Activated CD8-positive, alpha-beta memory T cell treated with anti-CD3 and anti-CD28 coated beads, Interleukin-2, amount 50 U/mL, for 4 hours (primary cell): ENCODE measurements around the gene GTPBP6.
A peak's percentile ranks its signal among the peaks of the same experiment; 100 is the strongest.
"Not testable (repeated sequence)": the region's sequence is repeated elsewhere in the genome, so short reads cannot be mapped to it uniquely, and the experiment has no call there.

Experiments used
- DNase-seq: peaks from one replicate; pipeline ENCODE4 v3.0.0-alpha.2; 2020

Gene GTPBP6

DNA sequence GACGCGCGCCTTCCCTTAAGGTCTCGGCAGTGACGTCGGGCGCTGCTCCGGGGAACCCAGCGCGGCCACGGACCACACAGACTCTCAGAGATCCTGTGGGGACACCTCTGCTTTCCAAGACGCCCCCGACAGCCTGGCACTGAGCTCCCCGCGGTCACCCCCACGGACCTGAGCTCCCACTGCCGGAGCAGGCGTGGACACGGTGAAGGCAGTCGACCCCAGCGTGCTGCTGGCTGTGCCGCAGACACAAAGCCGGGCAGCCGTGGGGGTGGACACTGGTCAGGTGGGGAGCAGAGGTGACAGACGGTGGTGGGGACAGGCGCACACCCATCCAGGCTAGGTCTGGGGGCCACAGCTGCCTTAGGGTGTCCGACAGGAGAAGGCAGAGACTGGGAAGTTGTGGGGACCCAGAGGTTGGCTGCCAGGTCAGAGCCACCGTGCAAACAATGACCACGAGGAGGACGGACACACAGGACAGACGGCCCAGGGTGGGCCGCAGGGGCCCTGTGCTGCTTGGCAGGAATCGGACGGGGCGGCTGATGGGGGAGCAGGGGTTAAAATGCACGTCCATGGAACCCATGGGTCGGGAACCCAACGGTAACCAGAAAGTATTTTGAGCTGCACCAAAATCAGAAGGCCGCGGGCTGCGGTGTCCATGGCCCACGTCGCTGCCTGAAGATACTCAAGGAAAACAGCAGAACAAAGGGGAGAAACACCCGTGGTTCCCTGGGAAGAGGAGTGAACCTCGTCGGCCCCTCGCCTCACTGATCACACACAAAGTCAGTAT is 16.6 kb upstream of the GTPBP6 start:
- peak; percentile 14 for DNase-seq

GRCh38 chrX:334331-334891 is 15.8 kb upstream of the GTPBP6 start:
- peak; percentile 12 for DNase-seq

DNA sequence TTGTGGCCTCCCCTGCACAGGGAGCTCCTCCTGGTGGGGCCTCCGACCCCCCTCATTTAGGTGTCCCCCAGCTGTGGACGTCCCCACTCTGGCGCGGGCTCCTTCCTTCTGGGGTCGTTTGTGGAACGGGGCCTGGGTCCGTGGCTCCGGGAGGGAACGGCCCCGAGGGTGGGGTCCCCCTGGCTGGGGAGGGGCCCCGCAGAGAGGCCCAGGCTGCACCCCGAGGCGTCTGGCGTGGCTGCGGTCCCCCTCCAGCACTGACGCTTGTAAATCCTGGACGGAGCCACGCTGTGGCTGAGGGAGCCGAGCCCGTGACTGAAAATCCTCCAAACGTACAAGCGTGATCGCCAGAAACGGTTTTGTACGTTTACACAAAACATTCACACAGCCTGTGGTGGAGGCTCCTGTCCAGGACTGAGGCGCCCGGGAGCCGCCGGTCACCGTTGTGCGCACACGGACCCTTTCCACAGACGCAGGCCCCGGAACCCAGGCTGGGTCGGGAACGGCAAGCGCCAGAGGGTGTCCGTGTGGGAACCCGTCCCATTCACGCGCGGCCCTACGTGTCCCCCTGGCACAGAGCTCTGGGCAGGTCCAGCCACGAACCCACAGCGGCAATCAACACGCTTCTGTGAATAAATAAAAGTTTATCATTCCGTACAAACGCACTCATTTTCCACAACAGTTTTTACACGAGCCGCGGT is 15.2 kb upstream of the GTPBP6 start:
- peak; percentile 4 for DNase-seq

DNA sequence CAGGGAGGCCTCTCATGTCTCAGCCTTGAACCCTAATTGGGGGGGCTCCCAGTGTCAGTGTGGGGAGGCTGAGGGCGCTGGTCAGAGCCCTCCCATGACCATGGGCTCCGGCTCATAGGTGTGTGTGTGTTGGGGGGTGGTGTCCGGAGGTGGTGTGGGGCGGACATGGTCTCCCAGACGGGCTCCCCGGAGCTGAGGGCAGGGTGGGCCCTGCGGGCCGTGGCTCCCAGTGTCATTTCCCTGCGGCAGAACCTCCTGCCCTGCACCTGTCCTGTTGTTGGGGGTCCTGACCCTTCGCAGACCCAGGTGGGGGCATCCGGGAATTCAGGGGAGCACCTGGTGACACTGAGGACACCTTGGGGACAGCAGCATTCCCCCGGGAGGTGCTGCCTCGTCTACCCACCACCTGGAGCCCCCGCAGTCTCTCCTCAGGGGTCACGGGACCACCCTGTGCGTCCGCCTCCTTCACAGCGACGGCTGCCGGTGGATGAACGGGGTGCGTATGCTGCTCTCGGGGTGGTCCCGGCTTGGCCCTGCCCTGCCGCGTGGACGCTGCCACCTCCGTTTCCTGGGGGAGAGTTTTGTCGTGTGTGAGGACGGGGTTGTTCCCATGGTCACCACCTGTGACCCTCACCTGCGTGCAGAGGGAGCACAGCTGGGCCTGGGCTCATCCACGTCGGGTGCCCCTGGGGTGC is 14.5 kb upstream of the GTPBP6 start:
- peak; percentile 11 for DNase-seq

GRCh38 chrX:332496-332860 is 13.9 kb upstream of the GTPBP6 start:
- peak; percentile 6 for DNase-seq

DNA sequence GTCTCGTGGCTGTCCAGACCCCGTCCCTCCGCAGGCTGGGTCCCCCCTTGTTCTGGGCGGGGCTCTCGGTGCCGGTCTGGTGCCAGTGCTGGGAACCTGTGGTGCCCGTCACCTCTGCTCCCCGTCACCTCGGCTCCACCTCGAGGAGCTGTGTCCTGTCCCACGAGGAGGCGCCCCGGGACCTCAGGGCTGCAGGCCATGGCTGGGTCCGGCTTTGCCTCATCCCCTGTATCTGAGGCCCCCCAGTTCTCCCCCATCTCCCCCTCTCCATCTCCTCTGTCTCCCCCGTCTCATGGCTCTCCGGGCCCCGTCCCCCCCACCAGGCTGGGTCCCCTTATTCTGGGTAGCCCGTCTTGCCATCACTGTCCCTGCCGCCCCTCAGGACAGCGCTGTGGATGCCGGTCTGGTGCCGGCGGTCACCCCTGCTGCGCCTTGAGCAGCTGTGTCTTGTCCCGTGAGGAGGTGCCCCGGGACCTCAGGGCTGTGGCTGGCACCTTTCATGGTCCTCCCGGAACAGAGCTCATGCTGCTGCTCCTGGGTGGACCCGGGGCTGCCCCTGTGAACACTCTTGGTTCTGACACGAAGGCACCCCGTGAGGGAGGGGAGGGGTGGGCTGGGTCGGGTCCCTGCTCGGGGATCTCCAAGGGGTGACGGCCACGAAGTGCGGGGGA is 13.4 kb upstream of the GTPBP6 start:
- DNase-seq: peak; percentile 15

DNA sequence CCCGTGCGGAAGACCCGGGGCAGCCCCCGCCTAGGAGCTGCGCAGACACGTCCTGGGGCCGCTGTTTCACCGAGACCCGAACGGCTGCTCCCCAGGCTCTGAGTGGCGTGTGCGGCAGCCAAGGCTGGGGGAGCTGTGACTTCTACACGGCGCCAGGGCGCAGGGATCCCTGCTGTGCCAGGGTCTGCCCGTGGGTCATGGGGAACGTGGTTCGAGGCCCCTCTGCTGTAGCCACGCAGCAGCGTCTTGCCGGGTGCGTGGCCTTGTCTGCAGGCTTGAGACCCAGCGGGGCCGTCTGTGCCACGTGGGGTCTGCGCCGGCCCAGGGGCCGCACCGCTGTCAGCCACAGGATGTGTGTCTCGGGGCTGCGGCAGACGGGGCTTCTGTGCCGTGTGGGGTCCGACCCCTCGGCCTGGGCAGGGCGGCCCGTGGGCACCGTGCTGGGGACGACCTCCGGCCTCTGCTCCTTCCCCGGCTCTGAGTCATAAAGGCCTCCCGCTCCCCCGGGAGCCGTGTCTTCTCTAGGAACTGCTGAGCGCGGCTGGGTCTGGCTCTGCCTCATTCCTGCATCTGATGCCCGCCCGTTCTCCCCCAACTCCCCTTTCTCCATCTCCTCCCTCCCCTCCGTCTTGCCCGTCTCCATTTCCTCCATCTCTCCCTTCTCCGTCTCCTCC is 12.7 kb upstream of the GTPBP6 start:
- DNase-seq: peak; percentile 18

- peak; percentile 11 for DNase-seq
These were observed 12.1 kb upstream of the GTPBP6 start for GRCh38 chrX:330726-331150.

DNA sequence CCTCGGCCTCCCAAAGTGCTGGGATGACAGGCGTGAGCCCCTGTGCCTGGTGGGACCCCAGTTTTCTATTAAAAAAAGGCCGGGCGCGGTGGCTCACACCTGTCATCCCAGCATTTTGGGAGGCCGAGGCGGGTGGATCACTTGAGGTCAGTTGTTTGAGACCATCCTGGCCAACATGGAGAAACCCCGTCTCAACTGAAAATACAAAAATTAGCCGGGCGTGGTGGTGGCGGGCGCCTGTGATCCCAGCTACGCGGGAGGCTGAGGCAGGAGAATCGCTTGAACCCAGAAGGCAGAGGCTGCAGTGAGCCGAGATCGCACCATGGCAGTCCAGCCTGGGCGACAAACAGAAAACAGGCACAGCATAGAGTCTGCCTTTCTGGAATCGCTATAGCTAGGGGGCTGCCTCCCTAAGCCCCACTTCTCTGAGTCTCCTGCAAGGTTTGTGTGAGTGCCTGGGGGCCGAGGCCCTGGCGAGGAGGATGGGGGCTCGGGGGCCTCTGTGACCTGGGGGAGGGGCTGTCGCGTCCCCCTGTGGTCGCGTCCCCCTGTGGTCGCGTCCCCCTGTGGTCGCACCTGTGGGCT is 11.6 kb upstream of the GTPBP6 start:
- peak; percentile 1 for DNase-seq

GRCh38 chrX:329291-329910 is 10.8 kb upstream of the GTPBP6 start:
- peak; percentile 11 for DNase-seq

- no peak for DNase-seq
These were observed 9.1 kb upstream of the GTPBP6 start for GRCh38 chrX:327660-328126.

DNA sequence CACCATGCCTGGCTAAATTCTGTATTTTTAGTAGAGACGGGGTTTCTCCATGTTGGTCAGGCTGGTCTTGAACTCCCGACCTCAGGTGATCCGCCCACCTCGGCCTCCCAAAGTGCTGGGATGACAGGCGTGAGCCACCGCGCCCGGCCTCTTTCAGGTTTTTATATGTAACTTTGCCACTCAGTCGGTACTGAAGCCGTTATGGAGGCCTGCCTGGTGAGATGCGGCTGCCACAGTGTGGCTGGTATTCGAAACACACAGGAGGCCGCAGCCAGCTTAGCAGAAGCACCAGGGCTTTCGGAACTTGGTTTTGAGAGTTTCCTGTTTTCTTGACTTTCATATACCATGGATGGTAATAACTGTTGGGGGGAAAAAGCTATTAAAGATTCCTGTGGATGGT is 6.1 kb upstream of the GTPBP6 start:
- DNase-seq: not testable (repeated sequence)

DNA sequence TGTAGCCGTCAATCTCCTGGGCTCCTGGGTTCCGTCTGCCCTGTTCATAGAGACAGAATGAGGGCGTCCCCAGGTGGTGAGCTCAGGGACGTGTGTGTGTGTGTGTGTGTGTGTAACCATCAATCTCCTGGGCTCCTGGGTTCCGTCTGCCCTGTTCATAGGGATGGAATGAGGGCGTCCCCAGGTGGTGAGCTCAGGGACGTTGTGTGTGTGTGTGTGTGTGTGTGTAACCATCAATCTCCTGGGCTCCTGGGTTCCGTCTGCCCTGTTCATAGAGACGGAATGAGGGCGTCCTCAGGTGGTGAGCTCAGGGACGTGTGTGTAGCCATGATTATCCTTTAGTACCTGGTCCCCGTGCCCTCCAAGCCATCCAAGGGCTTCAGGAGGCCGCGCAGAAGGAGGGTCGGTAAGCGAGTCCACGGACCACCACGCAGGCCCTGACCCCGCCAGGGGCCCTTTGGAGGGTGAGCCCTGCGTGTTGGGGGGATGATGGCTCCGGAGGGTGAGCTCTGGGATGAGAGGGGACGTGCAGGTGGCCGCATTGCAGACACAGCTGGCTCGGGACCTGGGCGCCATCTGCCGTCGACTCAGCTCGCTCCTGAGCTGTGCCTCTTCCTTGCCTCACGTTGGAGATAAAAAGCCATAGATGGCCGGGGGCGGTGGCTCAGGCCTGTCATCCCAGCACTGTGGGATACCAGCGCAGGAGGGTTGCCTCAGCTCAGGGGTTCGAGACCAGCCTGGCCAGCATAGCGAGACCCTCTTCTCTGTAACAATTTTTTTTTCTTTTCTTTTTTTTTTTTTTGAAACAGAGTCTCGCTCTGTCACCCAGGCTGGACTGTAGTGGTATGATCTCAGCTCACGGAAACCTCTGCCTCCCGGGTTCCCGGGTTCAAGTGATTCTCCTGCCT is 5.4 kb upstream of the GTPBP6 start:
- DNase-seq: no peak

DNA sequence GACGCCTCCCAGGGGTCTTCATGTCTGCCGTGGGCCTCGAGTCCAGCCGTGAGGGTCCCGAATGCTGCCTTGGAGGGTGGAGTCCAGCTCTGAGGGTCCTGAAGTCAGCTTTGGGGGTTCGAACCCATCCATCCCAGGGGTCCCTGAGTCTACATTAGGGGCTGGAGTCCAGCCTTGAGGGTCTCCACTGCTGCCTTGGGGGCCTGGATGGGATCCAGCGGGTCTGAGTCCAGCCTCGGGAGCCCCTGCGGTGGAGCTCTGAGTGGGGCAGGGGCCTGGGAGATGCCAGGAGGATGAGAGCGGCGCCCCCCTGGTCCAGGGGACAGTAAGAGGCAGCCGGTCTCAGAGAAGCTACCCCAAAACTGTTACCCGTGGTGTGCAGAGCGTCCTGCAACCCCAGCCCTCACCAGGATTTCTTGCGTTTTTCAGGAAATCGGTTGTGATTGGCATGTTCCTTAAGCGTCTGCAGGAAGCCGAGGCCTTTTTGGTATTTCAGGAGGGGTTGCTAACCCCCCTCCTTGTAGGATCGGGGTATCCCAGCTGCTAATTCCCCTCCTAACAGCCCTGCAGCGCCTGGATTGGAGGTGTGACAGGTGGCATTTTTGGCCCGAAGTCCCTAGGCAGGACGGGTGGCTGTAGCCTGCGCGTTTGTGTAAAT is 1.7 kb upstream of the GTPBP6 start:
- DNase-seq: no peak

DNA sequence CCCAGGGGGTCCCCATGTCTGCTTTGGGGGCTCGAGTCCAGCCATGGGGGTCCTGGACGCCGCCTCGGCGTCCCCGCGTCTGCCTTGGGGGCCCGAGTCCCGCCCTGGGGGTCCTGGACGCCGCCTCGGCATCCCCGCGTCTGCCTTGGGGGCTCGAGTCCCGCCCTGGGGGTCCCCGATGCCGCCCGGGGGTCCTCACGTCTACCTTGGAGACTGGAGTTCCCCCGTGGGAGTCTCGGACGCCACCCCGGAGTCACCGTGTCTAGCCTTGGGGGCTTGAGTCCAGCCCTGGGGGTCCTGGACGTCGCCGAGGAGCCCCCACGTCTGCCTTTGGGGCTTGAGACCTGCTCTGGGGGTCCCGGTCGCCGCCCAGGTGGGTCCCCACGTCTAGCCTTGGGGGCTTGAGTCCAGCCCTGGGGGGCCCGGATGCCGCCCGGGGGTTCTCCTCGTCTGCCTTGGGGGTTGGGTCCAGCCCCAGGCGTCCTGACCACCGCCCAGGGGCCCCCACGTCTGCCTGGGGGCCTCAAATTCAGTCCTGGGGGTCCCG is 1.1 kb upstream of the GTPBP6 start:
- no peak for DNase-seq

DNA sequence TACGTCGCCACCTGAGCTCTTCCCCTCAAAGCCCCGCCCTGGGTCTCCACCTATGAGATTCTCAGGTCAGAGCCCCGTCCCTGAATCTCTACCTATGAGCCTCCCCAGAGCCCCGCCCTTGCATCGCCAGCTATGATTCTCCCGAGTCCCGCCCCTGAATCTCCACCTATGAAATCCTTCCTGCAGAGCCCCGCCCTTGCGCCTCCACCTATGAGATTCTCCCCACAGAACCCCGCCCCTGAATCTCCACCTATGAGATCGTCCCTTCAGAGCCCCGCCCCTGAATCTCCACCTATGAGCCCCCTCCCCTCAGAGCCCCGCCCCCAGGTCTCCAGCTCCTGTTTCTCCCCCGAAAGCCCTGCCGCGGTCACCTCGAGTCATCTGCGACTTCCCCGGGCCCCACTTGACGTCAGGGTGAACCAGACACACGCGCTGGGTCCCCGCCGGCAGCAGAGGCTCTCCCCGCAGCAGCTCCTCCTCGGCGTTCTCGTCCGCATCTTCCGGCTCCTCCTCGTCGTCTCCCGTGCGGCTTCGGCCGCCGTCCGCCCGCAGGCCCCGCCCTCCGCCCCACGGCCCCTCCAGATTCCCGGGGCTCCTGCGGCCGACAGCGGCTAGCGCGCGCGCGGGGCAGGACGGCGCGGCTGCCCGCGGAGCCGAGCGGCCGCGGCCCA is 393 bp downstream of the GTPBP6 start:
- DNase-seq: peak; percentile 94

GRCh38 chrX:317424-318067 is 1.1 kb downstream of the GTPBP6 start:
- no peak for DNase-seq
